MM.1S (cell line): ENCODE measurements around the gene GOLIM4.
"Not testable (repeated sequence)": the region's sequence is repeated elsewhere in the genome, so short reads cannot be mapped to it uniquely, and the experiment has no call there.

Experiments used
- EZH2 ChIP-seq: fragments of 300-600 bp; sonication (generic); optimal IDR thresholded peaks from 2 replicates; pipeline ENCODE3; 2017; ENCODE audit warnings: low read depth, mild to moderate bottlenecking, antibody characterized with exemption, low read length, mixed read lengths
- EZH2phosphoT487 ChIP-seq: fragments of 300-600 bp; sonication (generic); IDR thresholded peaks from 2 replicates; pipeline ENCODE4 v1.6.1; 2018; ENCODE audit warnings: antibody characterized with exemption, low read length
- TF ChIP-seq, protein P1 (sequence below): fragments of 300-600 bp; sonication (generic); IDR thresholded peaks from 2 replicates; pipeline ENCODE4 v1.5.1; 2016; ENCODE audit warnings: antibody characterized with exemption, low read length, mixed read lengths

DNA sequence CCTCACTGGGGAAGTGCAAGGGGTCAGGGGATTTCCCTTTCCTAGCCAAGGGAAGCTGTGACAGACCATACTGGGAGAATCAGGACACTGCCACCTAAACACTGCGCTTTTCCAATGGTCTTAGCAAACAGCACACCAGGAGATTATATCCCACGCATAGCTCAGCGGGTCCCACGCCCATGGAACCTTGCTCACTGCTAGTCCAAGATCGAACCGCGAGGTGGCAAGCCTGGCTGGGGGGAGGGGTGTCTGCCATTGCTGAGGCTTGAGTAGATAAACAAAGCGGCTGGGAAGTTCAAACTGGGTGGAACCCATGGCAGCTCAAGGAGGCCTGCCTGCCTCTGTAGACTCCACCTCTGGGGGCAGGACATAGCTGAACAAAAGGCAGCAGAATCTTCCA lies 32.7 kb upstream of the GOLIM4 start:
- TF ChIP-seq, protein P1, sequence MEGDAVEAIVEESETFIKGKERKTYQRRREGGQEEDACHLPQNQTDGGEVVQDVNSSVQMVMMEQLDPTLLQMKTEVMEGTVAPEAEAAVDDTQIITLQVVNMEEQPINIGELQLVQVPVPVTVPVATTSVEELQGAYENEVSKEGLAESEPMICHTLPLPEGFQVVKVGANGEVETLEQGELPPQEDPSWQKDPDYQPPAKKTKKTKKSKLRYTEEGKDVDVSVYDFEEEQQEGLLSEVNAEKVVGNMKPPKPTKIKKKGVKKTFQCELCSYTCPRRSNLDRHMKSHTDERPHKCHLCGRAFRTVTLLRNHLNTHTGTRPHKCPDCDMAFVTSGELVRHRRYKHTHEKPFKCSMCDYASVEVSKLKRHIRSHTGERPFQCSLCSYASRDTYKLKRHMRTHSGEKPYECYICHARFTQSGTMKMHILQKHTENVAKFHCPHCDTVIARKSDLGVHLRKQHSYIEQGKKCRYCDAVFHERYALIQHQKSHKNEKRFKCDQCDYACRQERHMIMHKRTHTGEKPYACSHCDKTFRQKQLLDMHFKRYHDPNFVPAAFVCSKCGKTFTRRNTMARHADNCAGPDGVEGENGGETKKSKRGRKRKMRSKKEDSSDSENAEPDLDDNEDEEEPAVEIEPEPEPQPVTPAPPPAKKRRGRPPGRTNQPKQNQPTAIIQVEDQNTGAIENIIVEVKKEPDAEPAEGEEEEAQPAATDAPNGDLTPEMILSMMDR, result not testable (repeated sequence)
- not testable (repeated sequence) for TF ChIP-seq EZH2, EZH2phosphoT487
